Skeletal muscle satellite cell (primary cell): Measurements from ENCODE around the gene RTEL1. TPM values are rescaled to one million over a fixed set of nuclear protein-coding genes. Genes with fewer than 3 reads are reported as not detected.
"Not testable (repeated sequence)": the region's sequence is repeated elsewhere in the genome, so short reads cannot be mapped to it uniquely, and the experiment has no call there.

ENCODE experiments used
- H3K27me3 ChIP-seq: 2 replicates; pipeline ENCODE4 v1.7.0; 2013; ENCODE audit warnings: low read length; ENCODE audit not compliant: control insufficient read depth, insufficient read depth
- H3K36me3 ChIP-seq: 2 replicates; pipeline ENCODE4 v1.7.0; 2013; ENCODE audit warnings: mild to moderate bottlenecking, control low read depth, low read length; ENCODE audit not compliant: insufficient read depth
- H3K4me1 ChIP-seq: 2 replicates; pipeline ENCODE4 v1.7.0; 2013; ENCODE audit warnings: low read length; ENCODE audit not compliant: control insufficient read depth, insufficient read depth
- H3K4me2 ChIP-seq: 2 replicates; pipeline ENCODE4 v1.7.0; 2013; ENCODE audit warnings: mild to moderate bottlenecking, low read length
- H3K4me3 ChIP-seq: 2 replicates; pipeline ENCODE4 v1.7.0; 2013; ENCODE audit warnings: low read length
- H3K9ac ChIP-seq: 2 replicates; pipeline ENCODE4 v1.7.0; 2013; ENCODE audit warnings: mild to moderate bottlenecking, low read depth, low read length, moderate library complexity
- H3K9me3 ChIP-seq: replicated peaks from 2 replicates; pipeline ENCODE4 v1.7.0; 2013; ENCODE audit warnings: mild to moderate bottlenecking, control low read depth, low read length
- total RNA-seq: library from RNA; depleted of rRNA; stranded (reverse); fragments of >200 nt; gene quantifications from 2 replicates; pipeline ENCODE4 v1.2.3, GENCODE V29; 2012; rRNA removed

Gene RTEL1
- total RNA-seq = 8.6 and 14.0 TPM in 2 replicates

DNA sequence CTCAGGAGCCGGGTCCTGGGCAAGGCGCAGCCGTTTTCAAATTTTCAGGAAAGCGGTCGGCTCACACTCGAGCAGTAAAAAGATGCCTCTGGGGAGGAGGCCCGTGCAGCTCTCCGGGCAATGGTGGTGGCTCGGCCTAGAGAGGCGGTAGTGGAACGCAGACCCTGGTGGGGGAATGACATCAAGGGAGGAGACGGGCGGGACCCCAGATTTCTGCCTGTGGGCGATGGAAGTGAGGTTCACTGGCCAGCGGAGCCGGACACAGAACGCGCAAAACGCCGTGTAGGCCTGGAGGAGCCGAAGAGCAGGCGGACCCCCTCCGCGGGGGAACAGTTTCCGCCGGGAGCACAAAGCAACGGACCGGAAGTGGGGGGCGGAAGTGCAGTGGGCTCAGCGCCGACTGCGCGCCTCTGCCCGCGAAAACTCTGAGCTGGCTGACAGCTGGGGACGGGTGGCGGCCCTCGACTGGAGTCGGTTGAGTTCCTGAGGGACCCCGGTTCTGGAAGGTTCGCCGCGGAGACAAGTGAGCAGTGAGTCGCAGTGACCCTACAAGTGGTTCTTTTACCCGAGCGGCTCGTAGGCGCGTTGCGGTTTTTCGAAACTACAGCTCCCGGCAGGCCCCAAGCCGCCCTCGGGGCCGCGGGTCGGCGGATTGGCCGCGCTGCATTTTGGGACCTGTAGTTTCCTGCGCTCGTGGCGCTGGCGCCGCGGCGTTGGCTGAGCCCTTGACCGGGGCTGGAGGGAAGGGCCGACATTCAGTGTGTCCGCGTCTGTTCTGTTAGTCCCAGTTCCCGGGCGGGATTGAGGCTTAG lies at the start of gene RTEL1:
TSS of gene RTEL1 (plus strand) at position 376 of the 812 bp plus-strand sequence. CDS start 1,091 bp downstream, outside the sequence.
- Histone ChIP-seq H3K9me3 (no peaks in the 10 kb centered on the region), H3K36me3 (peaks cover 26% of the 10 kb centered on the region), H3K4me3 (peak within 1 kb of the TSS; percentile 99), H3K4me2 (peak within 1 kb of the TSS; percentile 97), H3K27me3 (no peaks in the 10 kb centered on the region), H3K4me1 (peaks cover 19% of the 10 kb centered on the region), H3K9ac (peak within 1 kb of the TSS; percentile 91)

GRCh38 chr20:63610581-63611435 lies 47.3 kb upstream of the RTEL1 start:
- peaks cover 10% of the 10 kb centered on the region for H3K36me3 ChIP-seq
- no peaks in the 10 kb centered on the region for H3K27me3 ChIP-seq
- H3K4me2 ChIP-seq = no peak overlapping the region
- H3K9me3 ChIP-seq = no peaks in the 10 kb centered on the region
- no peaks in the 10 kb centered on the region for H3K4me1 ChIP-seq
- no peak overlapping the region for H3K9ac ChIP-seq
- H3K4me3 ChIP-seq = no peak overlapping the region

GRCh38 chr20:63611646-63612045 lies 46.5 kb upstream of the RTEL1 start:
- no peak overlapping the region for H3K9ac ChIP-seq
- peaks cover 14% of the 10 kb centered on the region for H3K36me3 ChIP-seq
- H3K9me3 ChIP-seq = no peaks in the 10 kb centered on the region
- no peaks in the 10 kb centered on the region for H3K27me3 ChIP-seq
- H3K4me2 ChIP-seq = no peak overlapping the region
- H3K4me1 ChIP-seq = no peaks in the 10 kb centered on the region
- H3K4me3 ChIP-seq = no peak overlapping the region

DNA sequence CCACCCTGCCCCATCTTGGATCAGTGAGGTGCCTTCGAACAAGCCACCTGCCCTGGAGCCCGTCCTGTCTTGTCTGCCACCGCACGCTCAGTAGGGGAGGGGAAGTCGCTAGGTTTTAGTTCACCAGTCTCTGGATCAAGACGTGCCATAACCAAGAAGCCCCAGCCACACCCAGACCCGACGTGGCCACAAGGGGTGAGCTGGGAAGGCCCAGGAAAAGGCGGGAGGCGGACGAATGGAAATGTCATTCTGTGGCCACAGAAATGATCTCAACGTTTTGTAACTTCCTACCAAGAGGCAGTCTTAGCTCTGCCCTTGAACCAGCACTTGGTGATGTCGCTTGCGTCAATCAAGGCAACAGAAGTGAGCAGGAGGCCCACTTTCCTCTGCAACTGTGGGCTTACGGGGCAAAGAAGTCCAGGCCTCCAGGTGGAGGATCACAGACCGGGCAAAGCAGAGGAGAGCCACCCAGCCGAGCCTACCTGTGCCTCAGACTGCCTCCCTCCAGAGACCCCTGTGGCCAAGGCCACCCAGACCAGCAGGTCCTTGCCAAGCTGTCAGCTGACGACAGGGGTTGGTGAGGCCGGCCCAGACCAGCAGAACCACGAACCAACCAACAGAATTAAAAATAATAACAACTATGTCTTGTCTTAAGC lies 45.7 kb upstream of the RTEL1 start:
- Histone ChIP-seq H3K36me3 (peaks cover 17% of the 10 kb centered on the region), H3K9ac (no peak overlapping the region)

DNA sequence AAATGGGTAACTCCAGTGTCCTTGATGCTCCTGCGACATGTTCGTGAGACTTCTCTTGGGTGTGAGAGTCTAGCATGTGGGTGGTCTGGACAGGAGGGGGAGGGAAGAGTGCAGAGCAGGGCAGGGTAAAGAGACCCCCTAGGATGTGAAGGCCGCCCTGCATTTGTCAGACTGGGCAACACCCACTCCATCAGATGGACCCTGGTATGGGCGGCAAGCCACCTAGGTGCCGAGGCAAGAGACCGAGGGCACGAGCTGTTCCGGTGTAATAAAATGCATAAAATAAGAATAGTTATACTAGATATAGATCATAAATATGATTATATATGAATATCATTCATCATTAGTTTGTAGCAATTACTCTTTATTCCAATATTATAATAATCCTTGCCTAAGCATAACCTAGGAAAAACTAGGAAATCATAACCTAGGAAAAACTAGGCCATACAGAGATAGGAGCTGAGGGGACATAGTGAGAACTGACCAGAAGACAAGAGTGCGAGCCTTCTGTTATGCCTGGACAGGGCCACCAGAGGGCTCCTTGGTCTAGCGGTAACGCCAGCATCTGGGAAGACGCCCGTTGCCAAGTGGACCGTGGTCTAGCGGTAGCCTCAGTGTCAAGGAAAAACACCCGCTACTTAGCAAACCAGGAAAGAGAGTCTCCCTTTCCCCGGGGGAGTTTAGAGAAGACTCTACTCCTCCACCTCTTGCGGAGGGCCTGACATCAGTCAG lies 44.1 kb upstream of the RTEL1 start:
- not testable (repeated sequence) for H3K9me3 ChIP-seq, H3K4me3 ChIP-seq, H3K9ac ChIP-seq, H3K4me1 ChIP-seq, H3K27me3 ChIP-seq, H3K4me2 ChIP-seq
- H3K36me3 ChIP-seq = peaks cover 23% of the 10 kb centered on the region

More for the DNA sequence above, 45.7 kb upstream of the RTEL1 start:
- H3K9me3 ChIP-seq = no peaks in the 10 kb centered on the region
- no peaks in the 10 kb centered on the region for H3K4me1 ChIP-seq
- no peaks in the 10 kb centered on the region for H3K27me3 ChIP-seq
- no peak overlapping the region for H3K4me2 ChIP-seq
- H3K4me3 ChIP-seq = no peak overlapping the region

- Histone ChIP-seq H3K9me3 (no peaks in the 10 kb centered on the region), H3K9ac (no peak overlapping the region), H3K4me1 (no peaks in the 10 kb centered on the region), H3K36me3 (peaks cover 31% of the 10 kb centered on the region), H3K4me2 (no peak overlapping the region), H3K27me3 (no peaks in the 10 kb centered on the region), H3K4me3 (no peak overlapping the region)
These were observed 40.8 kb upstream of the RTEL1 start for GRCh38 chr20:63617092-63617875.

DNA sequence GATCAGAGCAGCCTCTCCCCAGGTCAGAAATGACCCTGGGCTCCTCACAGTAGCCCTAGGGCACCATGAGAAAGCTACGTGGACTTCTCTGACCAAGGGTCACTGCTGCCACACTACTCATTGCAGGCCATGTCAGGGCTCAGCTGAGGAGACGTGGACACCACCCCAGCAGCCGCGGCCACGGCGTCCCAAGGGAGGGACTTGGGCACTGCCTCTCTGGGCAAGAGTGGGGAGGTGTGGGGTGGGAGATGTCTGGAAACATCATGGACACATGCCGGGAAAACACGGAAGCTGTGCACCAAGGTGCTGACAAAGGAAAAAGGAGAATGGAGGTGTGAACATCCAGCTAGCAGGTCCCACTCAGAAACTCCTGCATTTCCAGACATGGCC lies 40.2 kb upstream of the RTEL1 start:
- Histone ChIP-seq H3K27me3 (no peaks in the 10 kb centered on the region), H3K4me1 (no peaks in the 10 kb centered on the region), H3K36me3 (peaks cover 28% of the 10 kb centered on the region), H3K4me2 (no peak overlapping the region), H3K9me3 (no peaks in the 10 kb centered on the region), H3K9ac (no peak overlapping the region), H3K4me3 (no peak overlapping the region)

- Histone ChIP-seq H3K4me3 (no peak overlapping the region), H3K9me3 (no peaks in the 10 kb centered on the region), H3K27me3 (no peaks in the 10 kb centered on the region), H3K9ac (no peak overlapping the region), H3K4me2 (no peak overlapping the region), H3K4me1 (no peaks in the 10 kb centered on the region), H3K36me3 (peaks cover 28% of the 10 kb centered on the region)
These were observed 39.7 kb upstream of the RTEL1 start for GRCh38 chr20:63618291-63618980.

- Histone ChIP-seq H3K4me2 (no peak overlapping the region), H3K4me1 (no peaks in the 10 kb centered on the region), H3K36me3 (peaks cover 28% of the 10 kb centered on the region), H3K9me3 (no peaks in the 10 kb centered on the region), H3K9ac (no peak overlapping the region), H3K27me3 (no peaks in the 10 kb centered on the region), H3K4me3 (no peak overlapping the region)
These were observed 39.0 kb upstream of the RTEL1 start for GRCh38 chr20:63619086-63619485.

DNA sequence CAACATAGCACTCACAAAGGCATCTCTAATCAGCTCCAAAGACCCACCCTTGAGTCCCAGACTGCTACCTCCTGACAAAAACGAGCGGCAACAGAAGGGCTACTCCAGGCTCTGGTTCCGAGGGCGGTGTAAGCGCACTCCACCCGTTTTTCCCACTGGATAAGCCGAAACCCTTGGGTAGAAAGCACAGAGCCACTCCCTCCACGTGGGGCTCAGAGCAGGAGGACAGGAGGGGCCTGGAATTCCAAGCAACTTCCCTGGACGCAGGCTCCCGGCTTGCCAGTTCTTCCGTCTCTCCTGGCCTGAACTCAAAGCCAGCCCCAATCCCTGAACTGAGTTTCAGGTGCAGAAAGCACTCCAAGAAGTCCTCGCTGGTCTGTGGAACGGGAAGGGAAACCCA lies 38.6 kb upstream of the RTEL1 start:
- H3K9me3 ChIP-seq = no peaks in the 10 kb centered on the region
- no peak overlapping the region for H3K9ac ChIP-seq
- peaks cover 28% of the 10 kb centered on the region for H3K36me3 ChIP-seq

More for the DNA sequence above, 38.6 kb upstream of the RTEL1 start:
- no peaks in the 10 kb centered on the region for H3K4me1 ChIP-seq
- no peak overlapping the region for H3K4me2 ChIP-seq
- no peak overlapping the region for H3K4me3 ChIP-seq
- no peaks in the 10 kb centered on the region for H3K27me3 ChIP-seq
